B cell (primary cell): ENCODE data around the gene PPP4C. TPM values are rescaled to one million over a fixed set of nuclear protein-coding genes. Genes with fewer than 3 reads are reported as not detected.

ENCODE experiments used
- ATAC-seq: fragments of 200-7000 bp; cut with Tn5 transposase; one replicate; pipeline ENCODE4 v1.10.0; 2021; ENCODE audit warnings: low read depth, mild to moderate bottlenecking, moderate number of reproducible peaks, moderate library complexity
- CTCF ChIA-PET: fragments of 350-600 bp; sonication (Branson Sonifier 250); formaldehyde crosslinking; loops from one replicate; lab custom pipeline; 2021; ENCODE audit warnings: antibody characterized with exemption, inconsistent platforms; lab: Charles Lee
- POLR2A ChIA-PET: fragments of 350-600 bp; sonication (Branson Sonifier 250); formaldehyde crosslinking; loops from one replicate; lab custom pipeline; 2021; ENCODE audit warnings: antibody characterized with exemption; lab: Charles Lee
- DNase-seq: peaks from one replicate; pipeline ENCODE4 v3.0.0; 2013
- H2AFZ ChIP-seq: 2 replicates; pipeline ENCODE4 v1.6.1; 2012; ENCODE audit warnings: mild to moderate bottlenecking, low read depth, low read length; ENCODE audit not compliant: insufficient read depth, poor library complexity, severe bottlenecking
- H3K27ac ChIP-seq, 2 donors: 1 replicate in 1 of 2; 2 replicates in 1 of 2; pipeline ENCODE4 v1.5.1; 2012 to 2013; ENCODE audit warnings: low read length in 2 of 2, mild to moderate bottlenecking in 2 of 2, moderate library complexity in 1 of 2
- H3K27me3 ChIP-seq, 4 experiments: fragments of 200-600 bp in 1 of 4; sonication (generic) in 1 of 4; replicated peaks in 1 of 4; 1 replicate in 2 of 4; 2 replicates in 2 of 4; pipeline versions ENCODE4 v1.6.1 to v1.7.0; 2013 to 2016; ENCODE audit warnings: low read length in 3 of 4, mild to moderate bottlenecking in 2 of 4, mixed read lengths in 1 of 4, moderate library complexity in 1 of 4; ENCODE audit not compliant: insufficient read depth in 4 of 4, control insufficient read depth in 3 of 4; ENCODE audit errors: control extremely low read depth in 1 of 4
- H3K36me3 ChIP-seq, 2 experiments: replicated peaks in 1 of 2; 1 replicate in 1 of 2; 2 replicates in 1 of 2; pipeline versions ENCODE4 v1.6.1 to v1.7.1; 2013; ENCODE audit warnings: low read length in 1 of 2; ENCODE audit not compliant: insufficient read depth in 2 of 2, control insufficient read depth in 1 of 2; ENCODE audit errors: control extremely low read depth in 1 of 2, extremely low read depth in 1 of 2
- H3K4me1 ChIP-seq, 2 donors: fragments of 200-600 bp in 1 of 2; sonication (generic) in 1 of 2; 1 replicate in 1 of 2; 2 replicates in 1 of 2; pipeline versions ENCODE4 v1.5.1 to v1.6.1; 2013 to 2017; ENCODE audit warnings: low read length in 2 of 2; ENCODE audit not compliant: control insufficient read depth in 2 of 2, insufficient read depth in 2 of 2
- H3K4me2 ChIP-seq: replicated peaks from 2 replicates; pipeline ENCODE3; 2012; ENCODE audit warnings: mild to moderate bottlenecking, low read depth, low read length; ENCODE audit not compliant: poor library complexity, severe bottlenecking
- H3K4me3 ChIP-seq, 5 experiments: fragments of 200-600 bp in 1 of 5; sonication (generic) in 1 of 5; 1 replicate in 3 of 5; 2 replicates in 2 of 5; pipeline versions ENCODE4 v1.5.1 to v1.7.0; 2011 to 2016; ENCODE audit warnings: low read length in 4 of 5, mild to moderate bottlenecking in 4 of 5, low read depth in 2 of 5, control low read depth in 1 of 5, moderate library complexity in 1 of 5; ENCODE audit not compliant: insufficient read depth in 1 of 5; ENCODE audit errors: control extremely low read depth in 1 of 5, extremely low read depth in 1 of 5
- H3K79me2 ChIP-seq: fragments of 200-600 bp; sonication (generic); one replicate; pipeline ENCODE4 v1.6.0; 2016; ENCODE audit warnings: low read length; ENCODE audit not compliant: control insufficient read depth, insufficient read depth
- H3K9ac ChIP-seq: fragments of 200-600 bp; sonication (generic); 2 replicates; pipeline ENCODE4 v1.6.1; 2017; ENCODE audit warnings: mild to moderate bottlenecking, low read length, moderate library complexity
- H3K9me3 ChIP-seq, 3 donors: one replicate each; pipeline versions ENCODE4 v1.6.1 to v1.7.1; 2013; ENCODE audit warnings: low read length in 2 of 3; ENCODE audit not compliant: control insufficient read depth in 2 of 3, insufficient read depth in 1 of 3; ENCODE audit errors: control extremely low read depth in 1 of 3
- H4K20me1 ChIP-seq: 2 replicates; pipeline ENCODE4 v1.6.0; 2012; ENCODE audit warnings: mild to moderate bottlenecking, low read length; ENCODE audit not compliant: insufficient read depth, control insufficient read depth, poor library complexity, severe bottlenecking
- H3K27ac Mint-ChIP-seq: one replicate; pipeline ENCODE4 v1.8.0; 2021; ENCODE audit warnings: mixed read lengths
- H3K27me3 Mint-ChIP-seq: one replicate; pipeline ENCODE4 v1.8.0; 2021; ENCODE audit warnings: mixed read lengths
- H3K4me1 Mint-ChIP-seq: one replicate; pipeline ENCODE4 v1.8.0; 2021; ENCODE audit warnings: mixed read lengths
- H3K4me3 Mint-ChIP-seq: one replicate; pipeline ENCODE4 v1.8.0; 2021; ENCODE audit warnings: mixed read lengths
- H3K9me3 Mint-ChIP-seq: one replicate; pipeline ENCODE4 v1.8.0; 2022; ENCODE audit warnings: mixed read lengths; ENCODE audit not compliant: insufficient read depth
- CTCF ChIP-seq: fragments of 200-600 bp; IDR thresholded peaks from one replicate; pipeline ENCODE4 v1.8.0; 2022; ENCODE audit warnings: antibody characterized with exemption, mild to moderate bottlenecking
- EZH2 ChIP-seq: IDR thresholded peaks from 2 replicates; pipeline ENCODE4 v1.6.1; 2012; ENCODE audit warnings: borderline replicate concordance, low read depth, mild to moderate bottlenecking, moderate library complexity, low read length; ENCODE audit not compliant: insufficient read depth, poor library complexity, severe bottlenecking
- WGBS: methylation state at CpG from one replicate; pipeline ENCODE4 v1.1.5; 2013; ENCODE audit warnings: missing lambda C conversion rate; ENCODE audit not compliant: insufficient coverage; 5-methylcytosine and 5-hydroxymethylcytosine counted together
- intact Hi-C: fragments of 100-400 bp; cut with micrococcal nuclease; formaldehyde crosslinking; loops from one replicate; pipeline ENCODE4 v1.10.0; 2022
- polyA plus RNA-seq: library from polyadenylated mRNA; depleted of rRNA; stranded (reverse); fragments of >200 nt; gene quantifications from 2 replicates; pipeline ENCODE4 v1.2.3, GENCODE V29; 2012
- total RNA-seq, 2 donors: library from RNA; stranded (reverse); fragments of 120-200 nt in 1 of 2; gene quantifications; 1 replicate in 1 of 2; 2 replicates in 1 of 2; pipeline versions ENCODE4 v1.2.3 to v1.2.4, GENCODE V29; 2013 to 2022

Gene PPP4C
- total and polyA plus RNA-seq, 2 donors (not counting 1 experiment from before 2014, with no cell fraction given), result 93.3 to 106 TPM

- H3K9me3 Mint-ChIP-seq, result no peaks in the 10 kb centered on the region
- no peak overlapping the region for H3K27ac ChIP-seq
- ATAC-seq (peak; percentile 42), DNase-seq (peak; percentile 46)
- no peaks in the 10 kb centered on the region for H3K9me3 ChIP-seq
- H3K79me2 ChIP-seq, result peaks cover 3% of the 10 kb centered on the region
- ChIA-PET POLR2A (interaction anchor here (0.7 kb wide), 1 partner anchor 60 kb away, joined by 8 read pairs; no protein-coding TSS in a partner anchor), CTCF (interaction anchor here (1.0 to 1.3 kb wide), 5 partner anchors 11 to 359 kb away, joined by 3 read pairs; no protein-coding TSS in a partner anchor)
- no peak overlapping the region for H3K9ac ChIP-seq
- peak overlapping the region; percentile 77 for H3K4me3 Mint-ChIP-seq
- H3K4me2 ChIP-seq, result no peak overlapping the region
- intact Hi-C loops, result no loop called here
- no peaks in the 10 kb centered on the region for H4K20me1 ChIP-seq
- H3K27me3 Mint-ChIP-seq, result no peaks in the 10 kb centered on the region
- no peak overlapping the region for H3K4me3 ChIP-seq
- peaks cover 13% of the 10 kb centered on the region for H3K4me1 Mint-ChIP-seq
- peaks cover 5 to 12% of the 10 kb centered on the region in 2 donors for H3K4me1 ChIP-seq
- TF ChIP-seq CTCF (peak; percentile 48), EZH2 (no peak)
- no peak overlapping the region for H3K27ac Mint-ChIP-seq
- 37% methylated on average over 7 of the region's 10 CpGs for WGBS
- H3K27me3 ChIP-seq, result peaks cover 0 to 3% (median 0%) of the 10 kb centered on the region in 4 experiments
- H3K36me3 ChIP-seq, result no peaks in the 10 kb centered on the region
- H2AFZ ChIP-seq, result no peak overlapping the region
Observed at GRCh38 chr16:30054959-30055553, 20.7 kb upstream of the PPP4C start.

GRCh38 chr16:30060346-30060745 lies 15.4 kb upstream of the PPP4C start:
- Mint-ChIP-seq H3K4me1 (peaks cover 8% of the 10 kb centered on the region), H3K27me3 (no peaks in the 10 kb centered on the region), H3K4me3 (no peak overlapping the region), H3K9me3 (no peaks in the 10 kb centered on the region), H3K27ac (peak overlapping the region; percentile 42)
- peaks cover 19% of the 10 kb centered on the region for H3K79me2 ChIP-seq
- ATAC-seq, result no peak
- H3K4me3 ChIP-seq, result no peak overlapping the region
- TF ChIP-seq EZH2 (no peak), CTCF (no peak)
- no peaks in the 10 kb centered on the region for H3K36me3 ChIP-seq
- WGBS, result 96% methylated on average over 4 of the region's 4 CpGs
- no peaks in the 10 kb centered on the region for H3K9me3 ChIP-seq
- H3K9ac ChIP-seq, result no peak overlapping the region
- H4K20me1 ChIP-seq, result no peaks in the 10 kb centered on the region
- DNase-seq, result no peak
- no peak overlapping the region for H2AFZ ChIP-seq
- POLR2A ChIA-PET, result no interaction called here
- CTCF ChIA-PET, result interaction anchor here (1.1 kb wide), 1 partner anchor 83 kb away, joined by 3 read pairs; no protein-coding TSS in a partner anchor
- H3K4me1 ChIP-seq, result peaks cover 6 to 15% of the 10 kb centered on the region in 2 donors
- no peaks in the 10 kb centered on the region for H3K27me3 ChIP-seq
- H3K4me2 ChIP-seq, result no peak overlapping the region
- H3K27ac ChIP-seq, result no peak overlapping the region
- intact Hi-C loops, result loop anchor here (10.0 kb wide), 2 partner anchors 314 to 634 kb away; partner anchors contain the start of genes MYL11, SRCAP and TBC1D10B
